Osteoblast (primary cell): ENCODE data around the gene BTBD2. TPM values are rescaled to one million over a fixed set of nuclear protein-coding genes. Genes with fewer than 3 reads are reported as not detected.
A peak's percentile ranks its signal among the peaks of the same experiment; 100 is the strongest.
"Not testable (repeated sequence)": the region's sequence is repeated elsewhere in the genome, so short reads cannot be mapped to it uniquely, and the experiment has no call there.

Experiments used
- DNase-seq: peaks from one replicate; pipeline ENCODE4 v3.0.0; 2011; ENCODE audit warnings: low spot score, mixed read lengths; ENCODE audit not compliant: insufficient read length; ENCODE audit errors: missing footprints
- H2AFZ ChIP-seq: 2 replicates; pipeline ENCODE4 v1.6.0; 2011; ENCODE audit warnings: mild to moderate bottlenecking, low read length
- H3K27ac ChIP-seq: 2 replicates; pipeline ENCODE4 v1.5.1; 2011; ENCODE audit warnings: mild to moderate bottlenecking, low read depth, low read length, moderate library complexity
- H3K27me3 ChIP-seq: 2 replicates; pipeline ENCODE4 v1.6.0; 2012; ENCODE audit warnings: mild to moderate bottlenecking, control low read depth, inconsistent platforms, low read length, moderate library complexity; ENCODE audit not compliant: insufficient read depth
- H3K36me3 ChIP-seq: 2 replicates; pipeline ENCODE4 v1.5.1; 2011; ENCODE audit warnings: mild to moderate bottlenecking, low read length, control low read depth, moderate library complexity; ENCODE audit not compliant: insufficient read depth
- H3K4me1 ChIP-seq: 2 replicates; pipeline ENCODE4 v1.5.1; 2011; ENCODE audit warnings: mild to moderate bottlenecking, low read length, control low read depth, moderate library complexity; ENCODE audit not compliant: insufficient read depth
- H3K4me2 ChIP-seq: 2 replicates; pipeline ENCODE4 v1.6.0; 2011; ENCODE audit warnings: mild to moderate bottlenecking, low read length; ENCODE audit not compliant: insufficient read depth
- H3K4me3 ChIP-seq: fragments of 200-600 bp; sonication (generic); 3 replicates; pipeline ENCODE4 v1.5.1; 2012; ENCODE audit warnings: mild to moderate bottlenecking, low read length, inconsistent platforms; ENCODE audit not compliant: insufficient read depth
- H3K79me2 ChIP-seq: 2 replicates; pipeline ENCODE4 v1.6.0; 2012; ENCODE audit warnings: mild to moderate bottlenecking, low read length, control low read depth, inconsistent platforms; ENCODE audit not compliant: insufficient read depth
- H3K9me3 ChIP-seq: 2 replicates; pipeline ENCODE4 v1.5.1; 2011; ENCODE audit warnings: low read depth, low read length, control low read depth
- H4K20me1 ChIP-seq: 2 replicates; pipeline ENCODE4 v1.6.0; 2012; ENCODE audit warnings: mild to moderate bottlenecking, low read length, control low read depth; ENCODE audit not compliant: insufficient read depth
- total RNA-seq: library from RNA; depleted of rRNA; stranded (reverse); fragments of >200 nt; gene quantifications from 2 replicates; pipeline ENCODE4 v1.2.3, GENCODE V29; 2012
- TF ChIP-seq, protein P1 (sequence below): IDR thresholded peaks from 2 replicates; pipeline ENCODE4 v1.5.1; 2011; ENCODE audit warnings: mild to moderate bottlenecking, low read depth, low read length, moderate library complexity; ENCODE audit errors: extremely low read depth

The BTBD2 gene
- total RNA-seq, 1 donor = 57.5 TPM

DNA sequence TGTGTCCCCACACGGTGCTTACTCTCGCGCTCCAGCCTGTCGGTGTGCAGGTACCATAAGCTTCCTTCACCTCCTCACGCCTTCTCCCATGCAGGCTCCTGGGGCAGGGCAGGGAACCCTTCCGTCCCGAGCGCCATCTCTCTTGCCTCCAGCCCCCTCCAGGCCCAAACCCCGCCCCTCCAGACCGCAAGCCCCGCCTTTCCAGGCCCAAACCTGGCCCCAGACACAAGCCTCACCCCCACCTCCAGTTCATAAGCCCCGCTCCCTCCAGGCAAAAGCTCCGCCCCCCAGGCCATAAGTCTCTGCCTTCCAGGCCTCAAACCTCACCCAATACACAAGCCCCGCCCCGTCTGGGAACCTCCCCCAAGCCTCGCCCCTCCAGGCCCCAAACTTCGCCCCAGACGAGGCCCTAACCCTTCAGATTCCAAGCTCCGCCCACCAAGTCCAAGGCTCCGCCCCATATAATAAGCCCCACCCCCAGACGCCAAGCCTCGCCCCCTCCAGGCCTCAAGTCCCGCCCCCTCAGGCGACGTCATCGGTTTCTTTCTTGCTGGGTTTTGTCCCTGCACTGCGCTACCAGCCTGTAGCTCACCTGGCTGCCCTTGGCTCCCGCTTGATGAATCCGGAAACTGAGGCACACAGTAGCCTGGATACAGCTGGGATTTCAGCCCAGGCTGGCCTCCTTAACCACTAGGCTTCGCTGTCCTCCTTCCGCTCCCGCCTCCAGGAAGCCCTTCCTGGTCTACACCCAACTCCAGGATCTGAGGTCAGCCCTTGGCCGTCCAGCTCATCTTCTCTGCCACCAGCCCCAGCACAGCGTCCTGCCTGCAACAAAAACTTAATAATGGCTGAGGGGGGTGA, 19.4 kb upstream of the BTBD2 start:
- Histone ChIP-seq H3K27me3 (no peaks in the 10 kb centered on the region), H3K36me3 (peaks cover 15% of the 10 kb centered on the region), H4K20me1 (no peaks in the 10 kb centered on the region), H2AFZ (no peak overlapping the region), H3K4me2 (no peak overlapping the region), H3K4me3 (no peak overlapping the region), H3K9me3 (peaks cover 4% of the 10 kb centered on the region), H3K4me1 (peaks cover 12% of the 10 kb centered on the region), H3K27ac (no peak overlapping the region), H3K79me2 (no peaks in the 10 kb centered on the region)
- TF ChIP-seq, protein P1, sequence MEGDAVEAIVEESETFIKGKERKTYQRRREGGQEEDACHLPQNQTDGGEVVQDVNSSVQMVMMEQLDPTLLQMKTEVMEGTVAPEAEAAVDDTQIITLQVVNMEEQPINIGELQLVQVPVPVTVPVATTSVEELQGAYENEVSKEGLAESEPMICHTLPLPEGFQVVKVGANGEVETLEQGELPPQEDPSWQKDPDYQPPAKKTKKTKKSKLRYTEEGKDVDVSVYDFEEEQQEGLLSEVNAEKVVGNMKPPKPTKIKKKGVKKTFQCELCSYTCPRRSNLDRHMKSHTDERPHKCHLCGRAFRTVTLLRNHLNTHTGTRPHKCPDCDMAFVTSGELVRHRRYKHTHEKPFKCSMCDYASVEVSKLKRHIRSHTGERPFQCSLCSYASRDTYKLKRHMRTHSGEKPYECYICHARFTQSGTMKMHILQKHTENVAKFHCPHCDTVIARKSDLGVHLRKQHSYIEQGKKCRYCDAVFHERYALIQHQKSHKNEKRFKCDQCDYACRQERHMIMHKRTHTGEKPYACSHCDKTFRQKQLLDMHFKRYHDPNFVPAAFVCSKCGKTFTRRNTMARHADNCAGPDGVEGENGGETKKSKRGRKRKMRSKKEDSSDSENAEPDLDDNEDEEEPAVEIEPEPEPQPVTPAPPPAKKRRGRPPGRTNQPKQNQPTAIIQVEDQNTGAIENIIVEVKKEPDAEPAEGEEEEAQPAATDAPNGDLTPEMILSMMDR = no peak
- peak; percentile 93 for DNase-seq

DNA sequence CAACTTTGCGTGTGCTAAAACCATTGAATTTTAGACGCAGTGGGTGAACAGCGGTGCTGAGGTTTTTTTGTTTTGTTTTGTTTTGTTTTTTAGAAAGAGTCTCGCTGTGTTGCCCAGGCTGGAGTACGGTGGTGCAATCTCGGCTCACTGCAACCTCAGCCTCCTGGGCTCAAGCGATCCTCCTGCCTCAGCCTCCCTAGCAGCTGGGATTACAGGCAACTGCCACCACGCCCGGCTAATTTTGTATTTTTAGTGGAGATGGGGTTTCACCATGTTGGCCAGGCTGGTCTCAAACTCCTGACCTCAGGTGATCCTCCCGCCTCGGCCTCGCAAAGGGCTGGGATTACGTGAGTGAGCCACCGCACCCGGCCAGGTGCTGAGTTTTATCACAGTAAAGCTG, 18.7 kb upstream of the BTBD2 start:
- not testable (repeated sequence) for H2AFZ ChIP-seq, H3K9me3 ChIP-seq, H3K36me3 ChIP-seq, H3K27ac ChIP-seq, H3K79me2 ChIP-seq, H3K27me3 ChIP-seq, H3K4me2 ChIP-seq, H4K20me1 ChIP-seq, H3K4me3 ChIP-seq
- H3K4me1 ChIP-seq = peaks cover 12% of the 10 kb centered on the region
- peak; percentile 59 for DNase-seq

DNA sequence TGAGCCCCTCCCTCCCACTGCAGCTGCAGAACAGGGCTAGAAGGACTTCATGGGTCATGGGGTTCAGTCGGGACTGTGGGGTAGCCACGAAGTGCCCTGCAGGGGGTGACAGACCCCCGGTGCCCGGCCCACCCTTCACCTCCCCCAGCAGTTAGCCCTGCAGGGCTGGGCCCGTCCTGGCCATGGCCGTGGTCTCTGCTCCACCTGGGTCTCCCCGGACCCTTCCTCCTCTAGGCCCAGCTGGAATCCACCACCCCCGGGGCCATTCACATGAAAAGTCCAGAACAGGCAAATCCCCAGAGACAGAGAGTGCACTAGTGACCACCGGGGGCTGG, 18.3 kb upstream of the BTBD2 start:
- TF ChIP-seq, protein P1 = no peak
- peaks cover 9% of the 10 kb centered on the region for H3K36me3 ChIP-seq

DNA sequence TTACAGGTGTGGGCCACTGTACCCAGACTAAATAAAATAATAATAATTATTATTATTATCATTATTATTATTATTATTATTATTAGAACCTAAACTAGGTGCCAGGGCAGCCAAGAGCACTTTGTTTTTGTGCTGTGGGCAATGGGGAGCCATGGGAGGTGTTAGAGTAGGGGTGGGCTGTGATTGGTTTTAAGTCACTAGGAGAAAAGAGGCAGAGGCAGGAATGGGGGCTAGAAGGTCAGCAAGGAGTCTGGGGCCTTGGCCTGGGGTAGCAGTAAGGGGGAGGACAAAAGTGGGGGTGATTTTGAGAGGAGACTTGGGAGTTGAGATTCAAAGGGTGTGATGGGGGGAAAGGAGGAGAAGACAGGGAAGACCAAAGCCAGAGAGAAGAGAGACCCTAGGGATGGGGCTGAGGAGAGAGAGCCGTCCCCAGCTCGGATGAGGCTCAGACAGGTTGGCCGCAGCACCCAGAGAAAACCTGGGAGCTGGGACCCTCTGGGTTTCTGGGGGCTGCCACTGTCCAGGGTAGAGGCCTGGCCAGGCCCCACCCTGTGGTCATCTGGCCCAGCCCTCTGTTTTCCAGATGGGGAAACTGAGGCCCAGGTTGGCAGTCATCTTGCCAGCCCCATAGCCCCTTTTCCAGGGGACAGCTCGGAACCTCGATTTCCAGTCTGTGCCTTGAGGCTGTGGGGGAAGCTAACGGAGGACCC, 17.8 kb upstream of the BTBD2 start:
- Histone ChIP-seq H3K36me3 (peaks cover 6% of the 10 kb centered on the region), H3K4me3 (no peak overlapping the region), H4K20me1 (no peaks in the 10 kb centered on the region), H3K4me2 (no peak overlapping the region), H3K27ac (no peak overlapping the region), H3K9me3 (peaks cover 4% of the 10 kb centered on the region), H3K27me3 (no peaks in the 10 kb centered on the region), H3K4me1 (peaks cover 17% of the 10 kb centered on the region), H2AFZ (no peak overlapping the region), H3K79me2 (no peaks in the 10 kb centered on the region)
- peak; percentile 55 for DNase-seq
- TF ChIP-seq, protein P1 = no peak

More for the DNA sequence above, 18.3 kb upstream of the BTBD2 start:
- H3K27me3 ChIP-seq = no peaks in the 10 kb centered on the region
- H2AFZ ChIP-seq = no peak overlapping the region
- no peaks in the 10 kb centered on the region for H3K79me2 ChIP-seq
- H3K4me3 ChIP-seq = no peak overlapping the region
- H4K20me1 ChIP-seq = no peaks in the 10 kb centered on the region
- no peak overlapping the region for H3K4me2 ChIP-seq
- peaks cover 4% of the 10 kb centered on the region for H3K9me3 ChIP-seq
- DNase-seq = no peak
- no peak overlapping the region for H3K27ac ChIP-seq
- peaks cover 13% of the 10 kb centered on the region for H3K4me1 ChIP-seq
